K562 (cell line): ENCODE measurements around the gene CDK11B. TPM values are rescaled to one million over a fixed set of nuclear protein-coding genes. Genes with fewer than 3 reads are reported as not detected.
A peak's percentile ranks its signal among the peaks of the same experiment; 100 is the strongest.
"Not testable (repeated sequence)": the region's sequence is repeated elsewhere in the genome, so short reads cannot be mapped to it uniquely, and the experiment has no call there.

ENCODE experiments used
- ETS1 ChIP-seq: conservative IDR thresholded peaks from 2 replicates; pipeline ENCODE4 v1.6.1; 2011; ENCODE audit warnings: low read depth, mild to moderate bottlenecking, low read length; ENCODE audit not compliant: control insufficient read depth
- HDAC1 ChIP-seq, 2 experiments: fragments of 450-650 bp; IDR thresholded peaks; 2 replicates each; pipeline ENCODE4 v1.6.1; 2016 to 2017; ENCODE audit warnings: inconsistent platforms in 1 of 2, mild to moderate bottlenecking in 1 of 2, moderate library complexity in 1 of 2
- JUND ChIP-seq, 2 experiments: IDR thresholded peaks; 2 replicates in 1 of 2; 3 replicates in 1 of 2; pipeline ENCODE4 v1.6.1; 2011; ENCODE audit warnings: borderline replicate concordance in 2 of 2, low read depth in 2 of 2, low read length in 2 of 2, improper control_type of control experiment in 1 of 2, missing biosample characterization in 1 of 2, missing genetic modification characterization in 1 of 2, missing genetic modification reagents in 1 of 2
- KDM4B ChIP-seq, 2 experiments: fragments of 450-650 bp in 1 of 2; sonication (generic) in 1 of 2; IDR thresholded peaks; 2 replicates each; pipeline ENCODE4 v1.6.1; 2016 to 2017; ENCODE audit warnings: borderline replicate concordance in 2 of 2, antibody characterized with exemption in 1 of 2, low read depth in 1 of 2, mild to moderate bottlenecking in 1 of 2
- MTA1 ChIP-seq: fragments of 450-650 bp; IDR thresholded peaks from 2 replicates; pipeline ENCODE4 v1.6.1; 2017; ENCODE audit warnings: borderline replicate concordance
- NR2C2 ChIP-seq, 2 experiments: fragments of 200-800 bp in 1 of 2; sonication (Bioruptor generic) in 1 of 2; sonication (generic) in 1 of 2; formaldehyde crosslinking in 1 of 2; IDR thresholded peaks; 2 replicates each; pipeline versions ENCODE4 v1.6.1 to v1.8.0; 2016 to 2022; ENCODE audit warnings: mild to moderate bottlenecking in 1 of 2, missing compliant biosample characterization in 1 of 2, missing genetic modification characterization in 1 of 2, missing genetic modification reagents in 1 of 2
- RBBP5 ChIP-seq: fragments of 200-600 bp; sonication (generic); IDR thresholded peaks from 2 replicates; pipeline ENCODE4 v1.6.1; 2012; ENCODE audit warnings: borderline replicate concordance, mild to moderate bottlenecking, low read length, control low read depth, inconsistent platforms; ENCODE audit not compliant: insufficient read depth, poor library complexity, severe bottlenecking
- SIN3B ChIP-seq: fragments of 450-650 bp; IDR thresholded peaks from 2 replicates; pipeline ENCODE4 v1.6.1; 2017; ENCODE audit warnings: low read depth, mild to moderate bottlenecking, moderate library complexity
- TFAP4 ChIP-seq: sonication (generic); formaldehyde crosslinking; IDR thresholded peaks from 2 replicates; pipeline ENCODE4 v1.8.0; 2022; ENCODE audit warnings: missing genetic modification reagents, mild to moderate bottlenecking, moderate library complexity, borderline replicate concordance
- ZNF583 ChIP-seq: fragments of 250-450 bp; sonication (Bioruptor Pico); IDR thresholded peaks from 2 replicates; pipeline ENCODE4 v1.4.0; 2020
- polyA plus RNA-seq, 8 experiments: library from polyadenylated mRNA; depleted of rRNA in 4 of 8; stranded (reverse) in 5 of 8; unstranded in 3 of 8; fragments of >200 nt; fragmentation: Nextera tagmentation in 2 of 8; fragmentation: Illumina TruSeq in 1 of 8; extraction: Ambion mirVana in 2 of 8; extraction: Trizol in 1 of 8; gene quantifications; 2 replicates each; pipeline versions ENCODE4 v1.2.1 to v1.2.3, GENCODE V29; 2011 to 2014; ENCODE audit warnings: inconsistent platforms in 1 of 8, missing spikeins in 1 of 8
- total RNA-seq, 7 experiments: library from RNA; depleted of rRNA in 6 of 7; stranded (reverse); fragments of >200 nt in 6 of 7; fragmentation: Illumina TruSeq in 2 of 7; extraction: Trizol in 2 of 7; gene quantifications; 2 replicates each; pipeline versions ENCODE4 v1.2.1 to v1.2.3, GENCODE V29; 2011 to 2021; ENCODE audit warnings: low replicate concordance in 1 of 7
- TF ChIP-seq, protein P1 (sequence below): fragments of 450-650 bp; formaldehyde crosslinking; IDR thresholded peaks from 2 replicates; pipeline ENCODE4 v1.4.0; 2020; ENCODE audit warnings: mild to moderate bottlenecking, moderate library complexity
- TF ChIP-seq, protein P2 (sequence below), 3 experiments: fragments of 200-800 bp in 1 of 3; fragments of 250-450 bp in 1 of 3; fragments of 450-650 bp in 1 of 3; sonication (Bioruptor Pico) in 1 of 3; sonication (Bioruptor generic) in 1 of 3; formaldehyde crosslinking in 1 of 3; IDR thresholded peaks; 2 replicates each; pipeline versions ENCODE4 v1.6.1 to v1.8.0; 2016 to 2022; ENCODE audit warnings: mild to moderate bottlenecking in 2 of 3, missing genetic modification characterization in 2 of 3, missing compliant biosample characterization in 1 of 3, moderate library complexity in 1 of 3
- TF ChIP-seq, protein P3 (sequence below): fragments of 250-450 bp; sonication (Bioruptor Pico); IDR thresholded peaks from 2 replicates; pipeline ENCODE4 v1.4.0; 2020; ENCODE audit warnings: mild to moderate bottlenecking

Gene CDK11B
- total and polyA plus RNA-seq, 9 of the 15 experiments (the other 6 are each of a cell fraction or from before 2014, with no cell fraction given), result 2.8 to 52.2 (median 19.5) TPM

GRCh38 chr1:1658583-1659549 is at the start of gene CDK11B (continued):
- TF ChIP-seq, protein P1, sequence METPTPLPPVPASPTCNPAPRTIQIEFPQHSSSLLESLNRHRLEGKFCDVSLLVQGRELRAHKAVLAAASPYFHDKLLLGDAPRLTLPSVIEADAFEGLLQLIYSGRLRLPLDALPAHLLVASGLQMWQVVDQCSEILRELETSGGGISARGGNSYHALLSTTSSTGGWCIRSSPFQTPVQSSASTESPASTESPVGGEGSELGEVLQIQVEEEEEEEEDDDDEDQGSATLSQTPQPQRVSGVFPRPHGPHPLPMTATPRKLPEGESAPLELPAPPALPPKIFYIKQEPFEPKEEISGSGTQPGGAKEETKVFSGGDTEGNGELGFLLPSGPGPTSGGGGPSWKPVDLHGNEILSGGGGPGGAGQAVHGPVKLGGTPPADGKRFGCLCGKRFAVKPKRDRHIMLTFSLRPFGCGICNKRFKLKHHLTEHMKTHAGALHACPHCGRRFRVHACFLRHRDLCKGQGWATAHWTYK (CRISPR knock-in tag), result 0 out of 2 replicates have a peak, but pooled peaks have one; percentile 25
- TF ChIP-seq MTA1 (peak; percentile 100), KDM4B (IDR thresholded peaks at IDR 0.05; ENCODE audit: borderline replicate concordance in 2 of 2, low read depth in 1 of 2) (0 out of 4 replicates have a peak, but pooled peaks of 1 of the 2 experiments have one; percentile 31), RBBP5 (peak; percentile 72), ETS1 (peak; percentile 57; the same call in 1 of the 2 replicates), SIN3B (peak; percentile 99), NR2C2 (CRISPR knock-in tag; IDR thresholded peaks at IDR 0.05) (peak; percentile 86), NR2C2 (tag; IDR thresholded peaks at IDR 0.05) (peak; percentile 93), ZNF583 (CRISPR knock-in tag) (0 out of 2 replicates have a peak, but pooled peaks have one; percentile 11), HDAC1 (IDR thresholded peaks at IDR 0.05) (peak in 1 of 2 experiments; percentile 95; a peak in 2 of 4 replicates), JUND (IDR thresholded peaks at IDR 0.05; ENCODE audit: borderline replicate concordance, low read depth, low read length) (peak; percentile 69), TFAP4 (CRISPR knock-in tag) (peak; percentile 78)
- TF ChIP-seq, protein P2, sequence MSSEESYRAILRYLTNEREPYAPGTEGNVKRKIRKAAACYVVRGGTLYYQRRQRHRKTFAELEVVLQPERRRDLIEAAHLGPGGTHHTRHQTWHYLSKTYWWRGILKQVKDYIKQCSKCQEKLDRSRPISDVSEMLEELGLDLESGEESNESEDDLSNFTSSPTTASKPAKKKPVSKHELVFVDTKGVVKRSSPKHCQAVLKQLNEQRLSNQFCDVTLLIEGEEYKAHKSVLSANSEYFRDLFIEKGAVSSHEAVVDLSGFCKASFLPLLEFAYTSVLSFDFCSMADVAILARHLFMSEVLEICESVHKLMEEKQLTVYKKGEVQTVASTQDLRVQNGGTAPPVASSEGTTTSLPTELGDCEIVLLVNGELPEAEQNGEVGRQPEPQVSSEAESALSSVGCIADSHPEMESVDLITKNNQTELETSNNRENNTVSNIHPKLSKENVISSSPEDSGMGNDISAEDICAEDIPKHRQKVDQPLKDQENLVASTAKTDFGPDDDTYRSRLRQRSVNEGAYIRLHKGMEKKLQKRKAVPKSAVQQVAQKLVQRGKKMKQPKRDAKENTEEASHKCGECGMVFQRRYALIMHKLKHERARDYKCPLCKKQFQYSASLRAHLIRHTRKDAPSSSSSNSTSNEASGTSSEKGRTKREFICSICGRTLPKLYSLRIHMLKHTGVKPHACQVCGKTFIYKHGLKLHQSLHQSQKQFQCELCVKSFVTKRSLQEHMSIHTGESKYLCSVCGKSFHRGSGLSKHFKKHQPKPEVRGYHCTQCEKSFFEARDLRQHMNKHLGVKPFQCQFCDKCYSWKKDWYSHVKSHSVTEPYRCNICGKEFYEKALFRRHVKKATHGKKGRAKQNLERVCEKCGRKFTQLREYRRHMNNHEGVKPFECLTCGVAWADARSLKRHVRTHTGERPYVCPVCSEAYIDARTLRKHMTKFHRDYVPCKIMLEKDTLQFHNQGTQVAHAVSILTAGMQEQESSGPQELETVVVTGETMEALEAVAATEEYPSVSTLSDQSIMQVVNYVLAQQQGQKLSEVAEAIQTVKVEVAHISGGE (CRISPR knock-in tag; IDR thresholded peaks at IDR 0.05), result peak in 2 of 3 experiments; percentile 69 to 91; a peak in 4 of 6 replicates
- TF ChIP-seq, protein P3, sequence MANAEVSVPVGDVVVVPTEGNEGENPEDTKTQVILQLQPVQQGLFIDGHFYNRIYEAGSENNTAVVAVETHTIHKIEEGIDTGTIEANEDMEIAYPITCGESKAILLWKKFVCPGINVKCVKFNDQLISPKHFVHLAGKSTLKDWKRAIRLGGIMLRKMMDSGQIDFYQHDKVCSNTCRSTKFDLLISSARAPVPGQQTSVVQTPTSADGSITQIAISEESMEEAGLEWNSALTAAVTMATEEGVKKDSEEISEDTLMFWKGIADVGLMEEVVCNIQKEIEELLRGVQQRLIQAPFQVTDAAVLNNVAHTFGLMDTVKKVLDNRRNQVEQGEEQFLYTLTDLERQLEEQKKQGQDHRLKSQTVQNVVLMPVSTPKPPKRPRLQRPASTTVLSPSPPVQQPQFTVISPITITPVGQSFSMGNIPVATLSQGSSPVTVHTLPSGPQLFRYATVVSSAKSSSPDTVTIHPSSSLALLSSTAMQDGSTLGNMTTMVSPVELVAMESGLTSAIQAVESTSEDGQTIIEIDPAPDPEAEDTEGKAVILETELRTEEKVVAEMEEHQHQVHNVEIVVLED (CRISPR knock-in tag), result peak; percentile 41; the same call in 1 of the 2 replicates
- not testable (repeated sequence) for TF ChIP-seq JUND (tag; IDR thresholded peaks at IDR 0.05; ENCODE audit: borderline replicate concordance, low read depth, low read length)
